Endothelial cell of umbilical vein (primary cell): ENCODE measurements around the gene RAB28. TPM values are rescaled to one million over a fixed set of nuclear protein-coding genes. Genes with fewer than 3 reads are reported as not detected.

Experiments used
- BruUV-seq: library from RNA; stranded (reverse); fragments of 400-500 nt; replicated peaks from 2 replicates; lab custom pipeline; 2021; lab: Mats Ljungman, UMichigan
- CTCF ChIA-PET: fragments of 300-600, 350-600 bp; sonication (Branson Sonifier 250); formaldehyde crosslinking; loops from one replicate; lab custom pipeline; 2021; ENCODE audit warnings: antibody characterized with exemption, inconsistent platforms; lab: Charles Lee
- POLR2A ChIA-PET: fragments of 300-600, 350-600 bp; sonication (Branson Sonifier 250); formaldehyde crosslinking; loops from one replicate; lab custom pipeline; 2021; ENCODE audit warnings: antibody characterized with exemption, inconsistent platforms; lab: Charles Lee
- DNase-seq: peaks from one replicate; pipeline ENCODE4 v3.0.0-alpha.2; 2011; ENCODE audit warnings: low read depth, low spot score
- FAIRE-seq: peaks from 2 replicates; lab custom pipeline; 2011; peaks lifted over from hg19 to GRCh38; lab: Jason Lieb, UNC
- H2AFZ ChIP-seq: 2 replicates; pipeline ENCODE4 v1.6.0; 2012; ENCODE audit warnings: low read depth, low read length, control low read depth, inconsistent platforms
- H3K27ac ChIP-seq: 2 replicates; pipeline ENCODE4 v1.5.1; 2011; ENCODE audit warnings: low read depth, mild to moderate bottlenecking, control low read depth, low read length, moderate library complexity; ENCODE audit not compliant: insufficient read depth
- H3K27me3 ChIP-seq, 2 experiments: 2 replicates each; pipeline versions ENCODE4 v1.6.0 to v1.6.1; 2011; ENCODE audit warnings: low read length in 2 of 2, mixed read lengths in 1 of 2; ENCODE audit not compliant: control insufficient read depth in 2 of 2, insufficient read depth in 2 of 2
- H3K36me3 ChIP-seq, 2 experiments: 2 replicates in 1 of 2; 3 replicates in 1 of 2; pipeline ENCODE4 v1.5.1; 2011; ENCODE audit warnings: low read length in 2 of 2, mild to moderate bottlenecking in 1 of 2, moderate library complexity in 1 of 2; ENCODE audit not compliant: control insufficient read depth in 2 of 2, insufficient read depth in 2 of 2; ENCODE audit errors: extremely low read depth in 1 of 2
- H3K4me1 ChIP-seq: 3 replicates; pipeline ENCODE4 v1.5.1; 2011; ENCODE audit warnings: mild to moderate bottlenecking, low read length; ENCODE audit not compliant: control insufficient read depth, insufficient read depth; ENCODE audit errors: extremely low read depth
- H3K4me2 ChIP-seq: 2 replicates; pipeline ENCODE4 v1.6.1; 2011; ENCODE audit warnings: low read length, control low read depth, mixed read lengths; ENCODE audit not compliant: insufficient read depth
- H3K4me3 ChIP-seq, 3 experiments: fragments of 200-600 bp in 1 of 3; sonication (generic), shearing (Covaris generic) in 1 of 3; replicated peaks in 1 of 3; 2 replicates each; pipeline ENCODE4 v1.5.1; 2011 to 2016; ENCODE audit warnings: control low read depth in 3 of 3, low read length in 3 of 3, mild to moderate bottlenecking in 2 of 3, inconsistent platforms in 1 of 3, low read depth in 1 of 3, moderate library complexity in 1 of 3; ENCODE audit not compliant: insufficient read depth in 1 of 3
- H3K79me2 ChIP-seq: 2 replicates; pipeline ENCODE4 v1.6.0; 2012; ENCODE audit warnings: low read length, inconsistent platforms; ENCODE audit not compliant: control insufficient read depth, insufficient read depth
- H3K9ac ChIP-seq: replicated peaks from 2 replicates; pipeline ENCODE3; 2011; ENCODE audit warnings: low read length, control low read depth; ENCODE audit not compliant: insufficient read depth; ENCODE audit errors: extremely low read depth
- H3K9me1 ChIP-seq: replicated peaks from 3 replicates; pipeline ENCODE4 v1.6.0; 2011; ENCODE audit warnings: mild to moderate bottlenecking, low read length; ENCODE audit not compliant: control insufficient read depth, insufficient read depth; ENCODE audit errors: extremely low read depth
- H3K9me3 ChIP-seq: replicated peaks from 2 replicates; pipeline ENCODE4 v1.5.1; 2012; ENCODE audit warnings: low read length, inconsistent platforms; ENCODE audit not compliant: control insufficient read depth, insufficient read depth
- H4K20me1 ChIP-seq: replicated peaks from 2 replicates; pipeline ENCODE3; 2011; ENCODE audit warnings: mild to moderate bottlenecking, low read length; ENCODE audit not compliant: control insufficient read depth, insufficient read depth; ENCODE audit errors: extremely low read depth
- EZH2 ChIP-seq: IDR thresholded peaks from 2 replicates; pipeline ENCODE4 v1.6.1; 2012; ENCODE audit warnings: borderline replicate concordance, low read depth, mild to moderate bottlenecking, moderate library complexity, low read length, inconsistent platforms; ENCODE audit not compliant: severe bottlenecking
- FOS ChIP-seq: IDR thresholded peaks from 2 replicates; pipeline ENCODE4 v1.6.1; 2011; ENCODE audit warnings: mild to moderate bottlenecking, low read length, moderate library complexity, borderline replicate concordance; ENCODE audit not compliant: insufficient read depth
- GATA2 ChIP-seq: IDR thresholded peaks from 2 replicates; pipeline ENCODE4 v1.7.0; 2011; ENCODE audit warnings: low read depth, mild to moderate bottlenecking, moderate library complexity, mixed read lengths, low read length; ENCODE audit not compliant: insufficient read length, insufficient read depth
- JUN ChIP-seq: IDR thresholded peaks from 2 replicates; pipeline ENCODE4 v1.6.1; 2011; ENCODE audit warnings: borderline replicate concordance, low read depth; ENCODE audit not compliant: insufficient read length, insufficient read depth
- MAX ChIP-seq: IDR thresholded peaks from 2 replicates; pipeline ENCODE4 v1.6.1; 2011; ENCODE audit not compliant: insufficient read depth, insufficient read length
- MYC ChIP-seq: IDR thresholded peaks from one replicate; pipeline ENCODE4 v1.6.1; 2011; ENCODE audit warnings: mild to moderate bottlenecking, low read depth, low read length
- POLR2A ChIP-seq: IDR thresholded peaks from 2 replicates; pipeline ENCODE4 v1.6.1; 2012; ENCODE audit warnings: low read depth, mild to moderate bottlenecking, control low read depth, low read length
- POLR2AphosphoS5 ChIP-seq: IDR thresholded peaks from 2 replicates; pipeline ENCODE4 v1.6.1; 2012; ENCODE audit warnings: low read depth, mild to moderate bottlenecking, control low read depth, low read length, moderate library complexity; ENCODE audit not compliant: insufficient read depth
- dilution Hi-C: fragments of 300-500 bp; cut with MboI; formaldehyde crosslinking; loops from one replicate; pipeline ENCODE4 v1.15.0; 2019; ENCODE audit warnings: low sequenced_read_pairs; ENCODE audit not compliant: extremely low pct_ligation_motif_present
- intact Hi-C: fragments of 100-400 bp; cut with micrococcal nuclease; formaldehyde crosslinking; loops from one replicate; pipeline ENCODE4 v1.10.0; 2022
- polyA plus RNA-seq, 4 experiments: library from polyadenylated mRNA; depleted of rRNA in 3 of 4; stranded (reverse) in 3 of 4; unstranded in 1 of 4; fragments of >200 nt; gene quantifications; 2 replicates each; pipeline versions ENCODE4 v1.2.1 to v1.2.3, GENCODE V29; 2011 to 2012; ENCODE audit warnings: missing spikeins in 1 of 4
- total RNA-seq: library from RNA; stranded (reverse); gene quantifications from 2 replicates; pipeline ENCODE4 v1.2.3, GENCODE V29; 2021
- TF ChIP-seq, protein P1 (sequence below), 2 donors: IDR thresholded peaks; 1 replicate in 1 of 2; 2 replicates in 1 of 2; pipeline ENCODE4 v1.5.1; 2011; ENCODE audit warnings: low read length in 2 of 2, mild to moderate bottlenecking in 2 of 2, moderate library complexity in 2 of 2, control low read depth in 1 of 2, inconsistent platforms in 1 of 2, low read depth in 1 of 2; ENCODE audit not compliant: insufficient read depth in 1 of 2; ENCODE audit errors: extremely low read depth in 1 of 2

The RAB28 gene
- total and polyA plus RNA-seq, 2 donors (not counting 3 experiments of a cell fraction or from before 2014, with no cell fraction given), result 13.0 to 13.2 TPM

GRCh38 chr4:13384055-13384454 is 100.1 kb downstream of the RAB28 start:
- no peaks in the 10 kb centered on the region for H3K4me1 ChIP-seq
- peaks cover 3% of the 10 kb centered on the region for H3K79me2 ChIP-seq
- DNase-seq (no peak), FAIRE-seq (no peak)
- TF ChIP-seq MYC (no peak), JUN (no peak), POLR2A (no peak), GATA2 (no peak), EZH2 (no peak), POLR2AphosphoS5 (no peak), MAX (no peak), FOS (no peak)
- TF ChIP-seq, protein P1, sequence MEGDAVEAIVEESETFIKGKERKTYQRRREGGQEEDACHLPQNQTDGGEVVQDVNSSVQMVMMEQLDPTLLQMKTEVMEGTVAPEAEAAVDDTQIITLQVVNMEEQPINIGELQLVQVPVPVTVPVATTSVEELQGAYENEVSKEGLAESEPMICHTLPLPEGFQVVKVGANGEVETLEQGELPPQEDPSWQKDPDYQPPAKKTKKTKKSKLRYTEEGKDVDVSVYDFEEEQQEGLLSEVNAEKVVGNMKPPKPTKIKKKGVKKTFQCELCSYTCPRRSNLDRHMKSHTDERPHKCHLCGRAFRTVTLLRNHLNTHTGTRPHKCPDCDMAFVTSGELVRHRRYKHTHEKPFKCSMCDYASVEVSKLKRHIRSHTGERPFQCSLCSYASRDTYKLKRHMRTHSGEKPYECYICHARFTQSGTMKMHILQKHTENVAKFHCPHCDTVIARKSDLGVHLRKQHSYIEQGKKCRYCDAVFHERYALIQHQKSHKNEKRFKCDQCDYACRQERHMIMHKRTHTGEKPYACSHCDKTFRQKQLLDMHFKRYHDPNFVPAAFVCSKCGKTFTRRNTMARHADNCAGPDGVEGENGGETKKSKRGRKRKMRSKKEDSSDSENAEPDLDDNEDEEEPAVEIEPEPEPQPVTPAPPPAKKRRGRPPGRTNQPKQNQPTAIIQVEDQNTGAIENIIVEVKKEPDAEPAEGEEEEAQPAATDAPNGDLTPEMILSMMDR (IDR thresholded peaks at IDR 0.05; ENCODE audit: extremely low read depth in 1 of 2, insufficient read depth in 1 of 2, low read depth in 1 of 2, low read length in 2 of 2), result no peak
- H3K27me3 ChIP-seq, result no peaks in the 10 kb centered on the region
- H3K9me3 ChIP-seq, result no peaks in the 10 kb centered on the region
- no peak overlapping the region for H2AFZ ChIP-seq
- no peaks in the 10 kb centered on the region for H4K20me1 ChIP-seq
- no peak overlapping the region for H3K4me2 ChIP-seq
- BruUV-seq, result no TSS peak
- dilution Hi-C loops (no loop called here), intact Hi-C loops (no loop called here)
- no peaks in the 10 kb centered on the region for H3K9me1 ChIP-seq
- H3K4me3 ChIP-seq, result no peak overlapping the region
- no peak overlapping the region for H3K9ac ChIP-seq
- CTCF ChIA-PET, result no interaction called here
- H3K36me3 ChIP-seq, result no peaks in the 10 kb centered on the region
- H3K27ac ChIP-seq, result no peak overlapping the region
- POLR2A ChIA-PET, result no interaction called here
